IgD-negative memory B cell (primary cell): Measurements from ENCODE around the gene BTF3L4. TPM values are rescaled to one million over a fixed set of nuclear protein-coding genes. Genes with fewer than 3 reads are reported as not detected.
"Not testable (repeated sequence)": the region's sequence is repeated elsewhere in the genome, so short reads cannot be mapped to it uniquely, and the experiment has no call there.

Experiments used
- H3K27ac Mint-ChIP-seq, 3 donors: one replicate each; pipeline ENCODE4 v1.8.0; 2020 to 2022; ENCODE audit warnings: mild to moderate bottlenecking in 3 of 3, mixed read lengths in 3 of 3, moderate library complexity in 1 of 3
- H3K27me3 Mint-ChIP-seq: one replicate; pipeline ENCODE4 v1.8.0; 2021; ENCODE audit warnings: mixed read lengths
- H3K36me3 Mint-ChIP-seq: one replicate; pipeline ENCODE4 v1.8.0; 2020; ENCODE audit warnings: mild to moderate bottlenecking, mixed read lengths
- H3K4me1 Mint-ChIP-seq, 3 donors: one replicate each; pipeline ENCODE4 v1.8.0; 2020 to 2022; ENCODE audit warnings: mixed read lengths in 3 of 3, mild to moderate bottlenecking in 1 of 3
- H3K4me3 Mint-ChIP-seq, 4 donors: one replicate each; pipeline ENCODE4 v1.8.0; 2020 to 2022; ENCODE audit warnings: mild to moderate bottlenecking in 4 of 4, mixed read lengths in 4 of 4, moderate library complexity in 3 of 4
- H3K9me3 Mint-ChIP-seq, 3 donors: one replicate each; pipeline ENCODE4 v1.8.0; 2020 to 2021; ENCODE audit warnings: mixed read lengths in 3 of 3, mild to moderate bottlenecking in 1 of 3
- polyA plus RNA-seq: library from polyadenylated mRNA; unstranded; fragments of 300-500 nt; fragmentation: Illumina TruSeq; gene quantifications from one replicate; pipeline ENCODE4 v1.2.3, GENCODE V29; 2021

The BTF3L4 gene
- polyA plus RNA-seq, 1 donor from 2014 or later = 60.1 TPM

DNA sequence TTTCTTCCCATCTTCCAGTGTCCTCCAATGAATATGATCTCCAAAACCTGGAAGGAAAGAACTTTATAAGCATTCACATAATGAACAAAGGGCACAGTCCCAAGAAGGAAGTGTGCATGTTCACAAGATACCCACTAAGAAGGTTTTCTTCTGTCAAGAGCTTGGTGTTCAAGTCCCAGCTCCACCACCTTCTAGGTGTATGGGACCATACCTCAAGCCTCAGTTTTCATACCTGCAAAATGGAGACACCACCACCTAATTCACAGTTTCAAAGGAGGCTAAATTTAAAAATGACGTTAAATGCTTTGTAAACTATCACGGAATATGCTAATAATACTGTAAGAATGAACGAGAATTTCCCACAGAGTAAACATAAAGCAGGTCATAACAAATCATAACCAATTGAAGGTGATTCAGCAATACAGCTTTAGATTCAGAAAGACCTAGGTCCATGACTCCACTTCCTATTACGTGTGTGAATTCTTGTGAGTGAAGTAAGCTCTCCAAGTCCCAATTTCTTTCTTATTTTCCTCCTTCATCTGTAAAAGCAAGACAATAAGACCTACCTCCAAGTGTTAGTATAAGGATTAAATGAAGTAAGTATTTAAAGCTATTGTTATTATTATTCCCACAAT lies 14.4 kb upstream of the BTF3L4 start:
- Mint-ChIP-seq H3K27ac (no peak overlapping the region), H3K4me3 (no peak overlapping the region), H3K27me3 (no peaks in the 10 kb centered on the region), H3K9me3 (no peaks in the 10 kb centered on the region), H3K4me1 (peaks cover 0 to 13% (median 0%) of the 10 kb centered on the region in 3 donors), H3K36me3 (peaks cover 8% of the 10 kb centered on the region)

DNA sequence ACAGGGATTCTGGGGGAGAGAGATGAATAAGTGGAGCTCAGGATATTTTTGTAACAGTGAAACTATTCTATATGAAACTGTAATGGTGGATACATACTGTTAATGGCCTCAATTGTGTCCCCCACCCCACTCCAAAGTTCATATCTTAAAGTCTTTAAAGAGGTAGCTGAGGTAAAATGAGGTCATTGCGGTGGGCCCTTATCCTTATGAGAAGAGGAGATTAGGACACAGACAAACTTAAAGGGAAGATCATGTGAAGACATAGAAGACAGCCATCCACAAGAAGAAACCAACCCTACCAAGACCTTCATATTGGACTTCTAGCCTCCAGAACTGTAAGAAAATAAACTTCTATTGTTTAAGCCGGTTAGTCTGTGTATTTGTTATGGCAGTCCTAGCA lies 10.9 kb upstream of the BTF3L4 start:
- H3K4me1 Mint-ChIP-seq = peaks cover 0 to 18% (median 2%) of the 10 kb centered on the region in 3 donors
- no peak overlapping the region for H3K27ac Mint-ChIP-seq
- no peaks in the 10 kb centered on the region for H3K9me3 Mint-ChIP-seq
- peaks cover 13% of the 10 kb centered on the region for H3K36me3 Mint-ChIP-seq
- no peak overlapping the region for H3K4me3 Mint-ChIP-seq
- H3K27me3 Mint-ChIP-seq = no peaks in the 10 kb centered on the region

GRCh38 chr1:52045666-52046195 lies 10.4 kb upstream of the BTF3L4 start:
- H3K27ac Mint-ChIP-seq, H3K27me3 Mint-ChIP-seq, H3K4me3 Mint-ChIP-seq, H3K9me3 Mint-ChIP-seq: not testable (repeated sequence)
- H3K36me3 Mint-ChIP-seq = peaks cover 13% of the 10 kb centered on the region
- H3K4me1 Mint-ChIP-seq = peaks cover 0 to 22% (median 5%) of the 10 kb centered on the region in 3 donors

DNA sequence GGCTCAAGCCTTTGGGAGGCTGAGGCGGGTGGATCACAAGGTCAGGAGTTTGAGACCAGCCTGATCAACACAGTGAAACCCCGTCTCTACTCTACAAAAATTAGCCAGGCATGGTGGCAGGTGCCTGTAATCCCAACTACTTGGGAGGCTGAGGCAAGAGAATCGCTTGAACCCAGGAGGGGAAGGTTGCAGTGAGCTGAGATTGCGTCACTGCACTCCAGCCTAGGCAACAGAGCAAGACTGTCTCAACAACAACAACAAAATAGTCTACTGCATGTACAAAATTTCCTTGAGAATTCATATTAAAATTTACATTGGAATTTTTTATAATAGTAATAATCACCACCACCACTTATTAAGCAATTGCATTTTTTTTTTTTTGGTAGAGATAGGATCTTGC lies 6.8 kb upstream of the BTF3L4 start:
- H3K36me3 Mint-ChIP-seq, H3K27me3 Mint-ChIP-seq, H3K4me3 Mint-ChIP-seq, H3K27ac Mint-ChIP-seq, H3K9me3 Mint-ChIP-seq: not testable (repeated sequence)
- H3K4me1 Mint-ChIP-seq = peaks cover 13 to 35% (median 13%) of the 10 kb centered on the region in 3 donors

GRCh38 chr1:52053862-52054261 lies 2.2 kb upstream of the BTF3L4 start:
- H3K4me1 Mint-ChIP-seq = peaks cover 29 to 45% (median 37%) of the 10 kb centered on the region in 3 donors
- peak overlapping the region in 2 of 3 donors; percentile 86 to 97 for H3K27ac Mint-ChIP-seq
- no peaks in the 10 kb centered on the region for H3K27me3 Mint-ChIP-seq
- no peaks in the 10 kb centered on the region for H3K9me3 Mint-ChIP-seq
- no peaks in the 10 kb centered on the region for H3K36me3 Mint-ChIP-seq
- H3K4me3 Mint-ChIP-seq = peak overlapping the region; percentile 92 to 99 (median 98)

DNA sequence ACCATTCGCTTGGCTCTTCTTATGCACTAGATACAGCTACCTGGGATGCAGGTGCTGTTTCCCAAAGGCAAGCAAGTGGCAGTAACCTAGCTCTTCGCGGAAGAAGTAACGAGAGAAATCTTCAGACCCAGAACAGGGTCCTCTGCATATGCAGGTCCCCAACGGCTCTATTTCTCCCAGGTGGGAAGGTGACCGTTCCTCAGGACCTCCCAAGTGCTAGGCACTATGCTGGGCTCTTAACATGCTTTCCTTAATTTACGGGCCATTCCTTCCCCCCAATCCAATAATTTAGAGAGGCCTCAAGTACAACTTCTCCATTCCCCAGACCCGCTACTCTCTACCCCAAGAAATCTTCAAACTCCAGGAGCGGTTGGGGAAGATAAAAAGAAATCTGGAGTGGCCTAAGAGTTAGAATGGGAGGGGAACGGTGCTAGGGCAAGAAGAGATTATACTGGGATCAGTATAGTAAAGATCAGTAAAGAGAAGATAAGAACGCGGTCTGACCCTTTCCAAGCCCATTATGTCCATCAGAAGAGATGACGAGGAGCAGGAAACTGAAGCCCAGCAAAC lies 1.5 kb upstream of the BTF3L4 start:
- Mint-ChIP-seq H3K4me3 (peak overlapping the region; percentile 92 to 99 (median 98)), H3K27ac (peak overlapping the region; percentile 86 to 98 (median 97)), H3K4me1 (peaks cover 35 to 51% (median 40%) of the 10 kb centered on the region in 3 donors), H3K9me3 (no peaks in the 10 kb centered on the region), H3K36me3 (no peaks in the 10 kb centered on the region), H3K27me3 (no peaks in the 10 kb centered on the region)

DNA sequence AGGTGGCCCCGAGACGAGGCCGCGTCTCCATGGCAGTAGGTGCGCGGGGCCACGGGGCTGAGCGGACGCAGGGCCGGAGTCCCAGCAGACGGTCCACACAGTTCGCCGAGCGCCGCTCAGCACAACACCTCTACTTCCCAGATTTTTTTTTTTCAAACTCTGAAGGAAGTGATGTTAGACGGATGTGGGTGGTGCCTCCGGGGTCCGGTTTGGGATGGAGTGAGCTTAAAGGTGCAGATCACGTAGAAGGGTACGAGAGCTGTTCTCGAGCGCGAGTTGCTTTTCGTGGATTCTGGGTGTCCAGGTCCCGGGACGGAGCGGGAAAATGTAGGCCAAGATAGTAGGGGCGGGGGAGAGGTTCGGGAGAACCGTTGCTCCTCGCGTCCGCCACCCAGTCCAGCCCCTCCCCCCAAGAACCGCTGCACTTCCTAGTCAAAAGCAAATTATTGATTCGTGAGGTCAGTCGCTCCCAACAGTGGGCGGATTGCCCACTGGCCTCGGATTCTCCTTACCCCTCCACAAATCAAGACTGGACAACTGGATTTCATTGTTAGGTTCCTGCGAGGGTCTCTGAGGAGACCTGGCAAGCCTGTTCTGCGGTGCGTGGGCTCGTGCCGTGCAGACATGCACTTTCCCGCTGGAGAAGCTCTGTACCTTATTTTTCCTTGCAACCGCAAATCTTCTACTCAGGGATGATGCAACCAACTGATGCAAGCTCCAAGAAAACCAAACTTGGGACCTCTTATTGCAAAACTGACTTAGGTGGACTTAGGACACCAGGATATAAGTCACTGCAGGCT lies 829 bp upstream of the BTF3L4 start, which contains the start of gene TXNDC12:
TSS of gene TXNDC12 (minus strand) at position 126 of the 800 bp plus-strand sequence. CDS start at position 31, 95 bp downstream.
- H3K27ac Mint-ChIP-seq = peak within 1 kb of the TSS; percentile 86 to 98 (median 97)
- peaks cover 36 to 49% (median 38%) of the 10 kb centered on the region in 3 donors for H3K4me1 Mint-ChIP-seq
- no peaks in the 10 kb centered on the region for H3K36me3 Mint-ChIP-seq
- H3K9me3 Mint-ChIP-seq = no peaks in the 10 kb centered on the region
- peak within 1 kb of the TSS; percentile 92 to 99 (median 98) for H3K4me3 Mint-ChIP-seq
- H3K27me3 Mint-ChIP-seq = no peaks in the 10 kb centered on the region

GRCh38 chr1:52055866-52056162 lies 281 bp upstream of the BTF3L4 start:
- Mint-ChIP-seq H3K9me3 (no peaks in the 10 kb centered on the region), H3K27ac (peak overlapping the region; percentile 86 to 98 (median 97)), H3K36me3 (no peaks in the 10 kb centered on the region), H3K4me3 (peak overlapping the region; percentile 92 to 99 (median 98)), H3K27me3 (no peaks in the 10 kb centered on the region), H3K4me1 (peaks cover 36 to 45% (median 38%) of the 10 kb centered on the region in 3 donors)

DNA sequence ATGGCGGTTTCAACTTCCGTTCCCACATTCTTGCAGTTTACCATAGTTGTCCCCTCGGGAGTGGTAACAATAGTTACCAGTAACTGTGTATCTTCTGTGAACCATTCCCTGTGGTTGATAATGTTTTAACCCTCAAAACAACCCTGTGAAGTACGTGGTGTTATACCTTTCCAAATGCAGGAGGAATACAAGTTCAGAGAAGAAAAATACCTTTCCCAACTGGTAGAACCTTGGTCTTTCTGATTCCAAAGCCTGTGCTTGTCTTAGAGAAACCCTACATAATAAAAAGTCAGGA lies 789 bp downstream of the BTF3L4 start:
- Mint-ChIP-seq H3K4me1 (peaks cover 34 to 41% (median 39%) of the 10 kb centered on the region in 3 donors), H3K27me3 (no peaks in the 10 kb centered on the region), H3K36me3 (no peaks in the 10 kb centered on the region), H3K9me3 (no peaks in the 10 kb centered on the region), H3K4me3 (peak overlapping the region; percentile 92 to 99 (median 98)), H3K27ac (peak overlapping the region; percentile 86 to 98 (median 97))

DNA sequence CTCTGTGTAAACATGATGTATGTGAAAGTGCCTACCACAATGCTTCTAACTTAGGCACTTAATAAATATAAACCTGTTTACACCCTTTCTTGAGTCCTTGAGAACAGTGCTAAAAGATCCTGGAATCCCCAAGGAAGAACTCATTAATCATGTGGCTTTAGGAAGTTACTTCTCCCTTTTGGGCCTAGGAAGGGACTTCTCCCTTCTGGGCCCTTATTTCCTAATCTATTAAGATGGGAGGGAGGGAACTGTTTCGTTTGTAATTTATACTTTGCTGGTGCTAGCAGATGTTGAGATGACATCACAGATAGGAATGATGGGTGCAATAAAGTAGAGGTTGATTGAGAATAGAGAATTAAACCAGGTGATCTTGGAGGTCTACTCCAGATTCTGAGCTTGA lies 1.2 kb downstream of the BTF3L4 start:
- Mint-ChIP-seq H3K4me1 (peaks cover 32 to 41% (median 39%) of the 10 kb centered on the region in 3 donors), H3K9me3 (no peaks in the 10 kb centered on the region), H3K36me3 (no peaks in the 10 kb centered on the region), H3K27ac (peak overlapping the region in 2 of 3 donors; percentile 86 to 97), H3K4me3 (peak overlapping the region; percentile 92 to 99 (median 98)), H3K27me3 (no peaks in the 10 kb centered on the region)

DNA sequence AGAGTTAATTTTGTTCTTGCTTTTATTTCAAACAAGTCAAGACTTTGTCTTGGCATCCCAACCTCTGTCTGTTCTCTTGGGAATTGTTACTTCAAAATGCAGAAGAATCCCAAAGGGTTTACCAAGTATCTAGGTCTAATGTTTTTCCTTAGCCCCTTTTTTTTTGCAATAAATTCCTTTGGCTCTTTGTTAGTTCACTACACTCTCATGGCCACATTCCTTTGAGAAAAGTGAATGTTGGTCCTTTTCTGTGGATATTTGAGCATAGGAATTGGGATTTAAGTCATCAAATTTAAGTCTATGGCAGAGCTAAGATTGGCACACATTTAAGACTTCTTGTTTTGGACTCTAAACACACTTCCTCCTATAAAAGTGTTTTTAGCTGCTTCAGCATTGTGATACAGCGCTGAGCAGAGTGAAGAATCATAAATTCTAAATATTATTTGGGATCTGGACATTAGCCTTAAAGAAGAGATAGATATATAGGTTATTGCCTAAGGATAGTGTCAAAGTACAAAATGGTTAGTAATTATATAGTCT lies 1.9 kb downstream of the BTF3L4 start:
- H3K36me3 Mint-ChIP-seq = no peaks in the 10 kb centered on the region
- peak overlapping the region in 2 of 3 donors; percentile 56 to 86 for H3K27ac Mint-ChIP-seq
- H3K27me3 Mint-ChIP-seq = no peaks in the 10 kb centered on the region
- H3K9me3 Mint-ChIP-seq = no peaks in the 10 kb centered on the region
- peak overlapping the region; percentile 92 to 99 (median 98) for H3K4me3 Mint-ChIP-seq
- H3K4me1 Mint-ChIP-seq = peaks cover 31 to 39% (median 39%) of the 10 kb centered on the region in 3 donors

DNA sequence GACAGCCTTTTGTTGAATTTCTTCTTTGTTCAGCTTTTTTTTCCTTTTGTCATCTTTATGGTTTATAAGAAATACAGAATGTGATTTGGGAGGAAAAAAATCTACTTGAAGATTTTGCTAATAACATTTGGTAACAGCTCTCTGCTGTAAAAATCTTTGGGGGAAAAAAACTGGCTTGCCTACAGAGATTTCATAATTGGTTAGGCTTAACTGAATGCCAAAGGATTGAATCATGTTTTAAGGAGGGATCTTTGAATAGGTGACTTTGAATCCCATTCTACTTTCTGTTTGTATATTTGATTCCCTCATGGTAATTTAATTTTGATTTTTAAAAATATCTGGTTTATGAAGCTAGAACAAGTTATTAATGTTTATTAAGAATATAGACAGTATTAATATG lies 3.2 kb downstream of the BTF3L4 start:
- no peaks in the 10 kb centered on the region for H3K27me3 Mint-ChIP-seq
- H3K36me3 Mint-ChIP-seq = no peaks in the 10 kb centered on the region
- H3K27ac Mint-ChIP-seq = peak overlapping the region in 1 of 3 donors; percentile 38
- H3K9me3 Mint-ChIP-seq = no peaks in the 10 kb centered on the region
- peak overlapping the region in 1 of 4 donors; percentile 54 for H3K4me3 Mint-ChIP-seq
- peaks cover 23 to 37% (median 35%) of the 10 kb centered on the region in 3 donors for H3K4me1 Mint-ChIP-seq

DNA sequence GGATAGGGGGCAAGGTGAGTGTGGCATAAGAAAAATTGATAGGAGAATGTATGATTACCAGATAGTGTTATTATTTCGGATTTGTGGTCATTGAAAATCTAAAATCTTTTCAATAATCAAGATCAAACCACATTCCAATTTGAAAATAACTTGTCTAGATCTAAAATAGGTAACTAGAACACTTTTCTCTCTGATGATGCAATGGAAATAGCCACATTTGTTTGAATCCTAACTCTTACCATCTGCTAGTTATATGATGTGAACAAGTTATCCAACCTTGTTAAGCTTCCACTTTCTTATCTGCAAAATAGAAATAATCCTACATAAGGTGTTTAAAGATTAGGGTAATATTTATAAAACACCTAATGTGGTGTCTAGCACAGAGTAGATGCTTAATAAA lies 3.8 kb downstream of the BTF3L4 start:
- H3K36me3 Mint-ChIP-seq = no peaks in the 10 kb centered on the region
- no peak overlapping the region for H3K27ac Mint-ChIP-seq
- no peaks in the 10 kb centered on the region for H3K27me3 Mint-ChIP-seq

DNA sequence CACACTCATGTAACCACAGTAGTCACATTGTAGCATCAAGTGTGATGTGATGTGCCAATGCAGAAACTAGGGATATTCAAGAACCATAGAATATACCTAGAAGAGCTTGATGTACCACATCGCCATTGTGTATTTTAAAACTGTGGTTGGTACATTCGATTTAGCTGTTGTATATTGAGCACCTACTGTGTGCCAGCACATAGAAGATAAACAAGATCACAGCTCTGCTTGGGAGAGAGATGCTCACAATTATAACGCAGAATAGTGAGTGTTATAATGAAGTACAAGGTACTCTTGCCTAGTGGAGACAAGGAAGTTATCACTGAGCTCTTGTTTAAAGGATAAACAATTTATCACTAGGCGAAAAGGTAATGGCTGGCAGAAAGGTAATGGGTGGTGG lies 4.7 kb downstream of the BTF3L4 start:
- H3K4me1 Mint-ChIP-seq = peaks cover 21 to 30% (median 27%) of the 10 kb centered on the region in 3 donors
- no peaks in the 10 kb centered on the region for H3K27me3 Mint-ChIP-seq
- no peak overlapping the region for H3K27ac Mint-ChIP-seq

More for the DNA sequence above, 3.8 kb downstream of the BTF3L4 start:
- Mint-ChIP-seq H3K9me3 (no peaks in the 10 kb centered on the region), H3K4me3 (no peak overlapping the region), H3K4me1 (peaks cover 21 to 31% (median 30%) of the 10 kb centered on the region in 3 donors)

GRCh38 chr1:52063192-52063591 lies 7.1 kb downstream of the BTF3L4 start:
- no peak overlapping the region for H3K4me3 Mint-ChIP-seq
- H3K9me3 Mint-ChIP-seq = no peaks in the 10 kb centered on the region
- H3K27me3 Mint-ChIP-seq = no peaks in the 10 kb centered on the region
- peaks cover 13 to 22% (median 22%) of the 10 kb centered on the region in 3 donors for H3K4me1 Mint-ChIP-seq
- H3K27ac Mint-ChIP-seq = no peak overlapping the region
- peaks cover 2% of the 10 kb centered on the region for H3K36me3 Mint-ChIP-seq

More for the DNA sequence above, 4.7 kb downstream of the BTF3L4 start:
- Mint-ChIP-seq H3K36me3 (no peaks in the 10 kb centered on the region), H3K4me3 (no peak overlapping the region), H3K9me3 (no peaks in the 10 kb centered on the region)
